ENCODE data around the gene BANF1.
A peak's percentile ranks its signal among the peaks of the same experiment; 100 is the strongest.
"Not testable (repeated sequence)": the region's sequence is repeated elsewhere in the genome, so short reads cannot be mapped to it uniquely, and the experiment has no call there.

Gene BANF1

GRCh38 chr11:65978391-65979238 is 23.7 kb upstream of the BANF1 start:
- no peak for DNase-seq

DNA sequence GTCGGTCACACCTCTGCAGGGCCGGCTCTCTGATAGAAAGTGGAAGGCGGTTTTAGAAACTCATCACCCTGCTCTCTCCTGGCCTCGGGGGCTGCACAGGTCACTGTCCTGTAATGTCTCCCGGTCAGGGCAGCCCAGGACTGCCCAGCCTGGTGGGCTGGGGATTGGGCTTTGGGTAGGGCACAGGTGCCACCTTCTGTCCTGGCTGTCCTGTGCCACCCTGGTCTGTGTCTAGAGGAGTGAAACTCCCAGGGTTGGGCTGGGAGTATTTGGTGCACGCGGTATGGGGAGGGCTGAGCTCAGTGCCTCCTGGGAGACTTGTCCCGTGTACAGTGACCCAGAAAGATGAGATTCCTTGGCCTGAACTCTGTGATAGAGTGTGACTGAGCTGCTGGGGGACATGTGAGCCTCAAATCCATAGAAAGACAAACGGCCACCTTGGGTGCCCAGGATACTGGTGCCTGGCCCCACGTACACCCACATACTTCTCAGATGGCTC is 23.0 kb upstream of the BANF1 start:
- DNase-seq = no peak

- no peak for DNase-seq
These were observed 21.1 kb upstream of the BANF1 start for GRCh38 chr11:65981101-65981740.

- DNase-seq = no peak
These were observed 20.1 kb upstream of the BANF1 start for GRCh38 chr11:65981972-65982823.

DNA sequence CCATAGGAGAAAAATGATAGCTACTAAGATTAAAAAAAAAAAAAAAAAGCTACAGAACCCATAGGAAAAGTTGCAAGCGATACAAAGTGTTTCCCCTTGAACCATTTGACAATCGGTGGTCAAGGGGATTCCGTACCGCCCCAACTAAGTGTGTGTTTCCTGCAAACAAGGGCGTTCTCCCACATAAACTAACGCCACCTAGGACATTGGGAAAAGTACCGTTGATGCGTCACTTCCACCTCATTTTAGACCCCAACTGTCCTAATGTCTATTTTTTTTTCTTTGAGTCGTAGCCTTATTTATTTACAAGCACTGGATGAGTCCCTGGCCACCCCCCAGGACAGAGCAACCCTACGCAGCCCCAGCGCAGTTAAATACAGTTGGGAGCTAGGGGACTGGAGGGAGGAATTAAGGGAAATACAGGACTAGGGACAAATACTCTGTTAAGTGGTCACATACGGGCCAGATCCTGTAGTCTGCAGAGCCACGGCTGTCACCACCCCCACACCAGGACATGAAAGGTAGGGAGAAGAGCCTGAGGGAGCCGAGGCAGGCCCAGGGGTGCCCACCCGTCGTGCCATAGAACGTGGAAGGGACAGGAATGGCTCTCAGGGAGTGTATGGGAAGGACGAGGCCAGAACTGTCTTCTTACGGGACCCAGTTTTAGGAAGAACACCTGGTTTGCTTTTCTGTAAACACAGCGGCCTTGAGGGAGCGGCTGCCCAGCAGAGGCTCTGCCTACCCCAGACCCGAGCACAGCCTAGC is 19.3 kb upstream of the BANF1 start:
- DNase-seq = no peak

DNA sequence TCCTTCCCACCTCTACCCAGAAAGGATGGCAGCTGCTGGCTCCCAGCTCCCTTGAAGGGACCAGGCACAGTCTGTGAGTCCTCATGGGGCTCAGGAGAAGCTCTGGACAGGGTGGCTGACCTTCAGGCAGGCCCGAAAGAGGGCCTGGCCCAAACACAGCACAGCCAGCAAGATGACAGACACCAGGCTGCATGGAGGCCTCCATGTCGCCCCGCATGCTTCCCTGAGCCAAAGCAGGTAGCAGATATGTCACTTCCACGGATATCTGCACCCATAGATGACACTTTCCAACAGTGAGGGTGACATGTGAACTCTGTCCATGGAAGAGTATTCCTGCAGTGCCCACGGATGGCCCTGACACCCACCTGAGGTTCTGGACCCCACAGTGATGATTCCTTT is 18.7 kb upstream of the BANF1 start:
- DNase-seq = no peak

- no peak for DNase-seq
These were observed 15.0 kb upstream of the BANF1 start for GRCh38 chr11:65987336-65987735.

DNA sequence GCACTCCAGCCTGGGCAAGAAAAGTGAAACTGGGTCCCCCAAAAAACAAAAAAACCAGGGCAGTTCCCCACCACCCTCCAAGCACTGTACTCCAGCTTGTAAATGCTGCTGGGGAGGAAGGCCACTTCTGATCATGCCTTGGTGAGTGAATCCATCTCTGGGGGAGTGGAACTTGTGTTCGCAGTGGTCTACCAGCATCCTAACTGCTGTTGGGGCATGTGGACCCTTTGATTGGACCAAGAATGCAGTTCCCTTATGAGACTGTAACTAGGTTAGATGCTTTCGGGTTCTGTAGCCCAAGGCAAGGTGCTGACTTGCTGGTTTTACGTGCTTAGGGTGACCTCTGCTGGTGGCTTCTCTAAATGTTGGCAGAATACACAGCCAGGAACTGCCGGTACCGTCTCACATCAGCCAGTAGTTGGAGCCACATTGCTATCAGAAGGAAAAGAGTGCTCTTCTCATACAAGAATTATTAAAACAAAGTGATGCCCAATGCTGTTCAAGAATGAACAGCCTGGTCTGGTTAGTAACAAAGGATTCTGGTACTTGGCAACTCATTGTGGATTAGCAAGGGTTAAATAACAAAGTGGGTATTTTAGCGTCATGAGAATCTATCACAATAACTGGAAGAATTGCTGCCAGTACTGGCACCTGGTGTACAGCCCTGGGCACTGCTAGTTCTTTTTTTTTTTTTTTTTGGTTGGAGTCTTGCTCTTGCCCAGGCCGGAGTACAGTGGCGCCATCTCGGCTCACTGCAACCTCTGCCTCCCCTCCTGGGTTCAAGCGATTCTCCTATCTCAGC is 13.3 kb upstream of the BANF1 start:
- peak; percentile 89 for DNase-seq

- no peak for DNase-seq
These were observed 10.2 kb upstream of the BANF1 start for GRCh38 chr11:65992056-65992455.

DNA sequence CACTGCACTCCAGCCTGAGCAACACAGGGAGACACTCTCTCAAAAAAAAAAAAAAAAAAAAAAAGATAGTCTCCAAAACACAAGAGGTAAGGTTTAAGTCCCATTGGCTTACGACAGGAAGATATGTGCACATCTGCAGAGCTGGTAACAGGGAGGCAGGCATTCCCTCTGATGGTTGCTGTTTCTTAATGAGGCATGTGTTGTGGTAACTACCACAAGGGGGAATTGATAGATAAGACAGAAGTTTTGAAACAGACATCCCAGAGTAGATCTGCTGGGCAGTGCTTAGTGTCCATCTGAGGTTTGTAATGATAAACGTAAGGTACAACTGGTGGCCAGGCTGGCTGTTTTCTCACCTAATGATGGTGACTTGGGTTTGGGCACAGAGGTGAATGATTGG is 5.0 kb upstream of the BANF1 start:
- no peak for DNase-seq

- DNase-seq = no peak
These were observed 434 bp downstream of the BANF1 start for GRCh38 chr11:66002648-66003225.

- DNase-seq = no peak
These were observed 988 bp downstream of the BANF1 start for GRCh38 chr11:66003291-66003690.

DNA sequence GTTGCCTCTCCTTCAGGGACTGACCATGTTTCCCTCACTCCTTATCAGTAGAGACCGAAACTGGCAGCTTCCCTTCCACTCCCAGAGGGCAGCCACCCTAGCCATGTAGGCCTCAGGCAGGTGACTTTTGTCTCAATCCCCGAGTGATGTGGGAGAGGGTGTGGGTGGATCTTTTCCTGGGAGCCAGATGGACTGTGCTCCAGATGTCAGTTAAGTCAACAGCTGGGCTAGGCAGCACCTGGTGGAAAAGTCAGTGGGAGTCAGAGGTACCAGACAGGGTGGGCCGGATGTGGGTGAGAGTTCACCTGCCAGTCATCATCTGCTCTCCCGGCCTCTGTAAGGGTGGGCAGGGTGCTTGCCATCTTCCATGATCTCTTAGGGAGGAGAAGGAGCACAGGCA is 1.9 kb downstream of the BANF1 start:
- DNase-seq = no peak

DNA sequence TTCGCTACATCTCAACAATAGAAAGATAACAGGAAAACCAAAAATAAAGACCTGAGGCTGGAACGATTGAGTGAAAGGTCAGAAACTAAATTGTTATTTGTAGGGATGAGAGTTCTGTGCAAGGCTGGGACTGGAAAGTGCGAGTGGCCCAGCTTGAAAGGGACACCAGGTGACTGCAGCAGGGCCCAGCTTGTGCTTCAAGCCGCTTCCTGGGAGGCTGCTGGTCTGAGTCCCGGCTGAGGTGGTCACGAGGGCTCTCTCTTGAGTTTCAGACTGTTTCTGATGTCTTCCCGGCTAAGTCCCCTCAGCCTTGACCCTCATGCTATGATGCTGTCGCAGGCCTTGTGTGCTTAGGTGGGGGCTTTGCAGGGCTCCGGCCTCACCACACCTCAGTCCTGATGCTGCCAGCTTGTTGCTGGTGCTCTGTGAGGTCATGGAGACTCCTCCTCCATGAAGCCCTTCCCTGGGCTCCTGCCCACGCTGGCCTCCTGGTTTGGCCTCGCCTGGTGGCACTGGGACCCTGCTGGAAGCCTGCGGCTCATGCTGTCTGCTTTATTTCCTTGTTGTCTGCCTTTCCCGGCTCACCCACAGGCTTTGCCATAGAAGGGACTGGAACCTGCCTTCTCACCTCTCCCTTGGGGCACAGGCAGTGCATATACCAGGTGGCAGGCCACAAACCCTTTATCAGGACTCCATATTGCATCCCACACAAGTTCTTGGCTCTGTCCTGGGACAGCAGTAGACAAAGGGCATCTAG is 4.0 kb downstream of the BANF1 start:
- no peak for DNase-seq

DNA sequence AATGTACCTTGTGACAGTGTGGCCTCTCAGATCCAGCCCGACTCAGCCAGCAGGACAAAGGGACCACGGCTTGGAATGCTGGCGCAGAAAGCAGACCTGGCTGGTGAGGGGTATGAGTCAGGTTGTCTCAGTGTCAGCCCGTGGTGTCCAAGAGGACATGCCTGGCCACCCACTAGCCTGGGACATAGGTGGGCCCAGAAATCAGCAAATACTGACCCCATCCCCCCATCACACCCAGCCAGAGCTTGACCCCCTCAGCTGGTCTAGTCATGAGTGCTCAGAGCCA is 4.5 kb downstream of the BANF1 start:
- DNase-seq = no peak

DNA sequence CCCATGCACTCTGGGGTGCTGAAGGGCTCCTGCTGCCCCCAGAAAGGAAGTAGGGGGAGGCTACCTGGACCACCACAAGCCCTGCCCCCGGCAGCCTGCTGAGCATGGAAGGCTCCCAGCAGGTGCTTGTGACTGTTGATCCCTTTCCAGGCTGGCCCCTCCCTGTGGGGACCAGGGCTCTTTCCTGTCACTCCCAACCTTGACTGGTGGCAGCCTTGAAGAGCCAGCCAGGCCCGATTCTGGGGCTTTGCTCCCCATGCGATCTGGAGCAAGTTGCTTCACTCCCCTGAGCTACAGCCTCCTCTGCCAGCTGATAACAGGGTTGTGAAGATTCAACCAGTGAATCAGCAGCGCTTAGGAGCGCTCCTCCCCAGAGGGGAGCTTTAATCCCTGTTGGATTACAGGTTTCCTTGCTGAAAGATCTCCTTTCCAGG is 4.9 kb downstream of the BANF1 start:
- DNase-seq = no peak

DNA sequence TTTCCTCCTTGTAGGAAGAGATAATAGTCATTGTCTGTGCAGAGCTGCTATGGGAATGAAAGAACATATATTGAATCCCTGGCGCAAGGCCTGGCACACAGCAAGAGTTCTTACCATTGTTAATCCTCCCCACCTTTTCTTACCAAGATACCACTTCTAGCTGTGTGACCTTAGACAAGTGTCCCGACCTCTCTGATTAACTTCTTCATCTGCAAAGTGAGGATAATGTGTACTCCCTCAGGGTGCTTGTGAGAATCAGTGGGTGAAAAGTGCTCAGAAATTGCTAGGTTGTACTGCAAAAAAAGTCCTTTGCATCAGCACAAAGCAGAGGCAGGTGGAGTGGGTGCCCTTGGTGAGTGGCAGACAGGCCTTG is 5.8 kb downstream of the BANF1 start:
- no peak for DNase-seq

DNA sequence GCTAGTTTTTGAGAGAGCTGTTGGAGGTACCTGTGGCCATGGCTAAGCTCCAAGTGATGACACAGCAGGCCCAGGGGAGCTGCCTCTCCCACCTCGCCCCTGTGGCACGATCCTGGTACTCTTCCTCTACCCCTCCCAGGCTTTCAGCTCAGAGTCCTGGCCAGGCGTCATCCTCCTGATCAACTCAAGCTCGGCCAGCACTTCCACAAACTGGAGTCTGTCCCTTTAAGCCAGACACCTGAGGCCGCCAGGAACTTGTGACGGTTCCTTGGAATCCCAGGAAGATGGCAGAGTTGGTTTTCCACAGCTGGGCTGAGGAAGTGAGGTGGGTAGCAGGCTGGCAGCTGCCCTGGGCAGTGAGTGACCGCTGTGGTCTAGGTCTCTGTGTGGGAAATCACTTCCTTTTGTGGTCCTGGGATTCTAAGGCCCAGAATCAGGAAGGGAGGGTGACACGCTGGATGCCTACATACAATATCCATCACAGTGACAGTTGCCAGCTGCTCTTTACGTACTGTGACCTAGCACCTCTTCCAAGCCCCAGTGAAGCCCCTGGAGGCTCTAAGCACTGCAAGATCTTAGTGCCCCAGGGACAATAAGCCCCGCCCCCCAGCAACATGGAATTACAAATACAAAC is 6.3 kb downstream of the BANF1 start:
- no peak for DNase-seq

DNA sequence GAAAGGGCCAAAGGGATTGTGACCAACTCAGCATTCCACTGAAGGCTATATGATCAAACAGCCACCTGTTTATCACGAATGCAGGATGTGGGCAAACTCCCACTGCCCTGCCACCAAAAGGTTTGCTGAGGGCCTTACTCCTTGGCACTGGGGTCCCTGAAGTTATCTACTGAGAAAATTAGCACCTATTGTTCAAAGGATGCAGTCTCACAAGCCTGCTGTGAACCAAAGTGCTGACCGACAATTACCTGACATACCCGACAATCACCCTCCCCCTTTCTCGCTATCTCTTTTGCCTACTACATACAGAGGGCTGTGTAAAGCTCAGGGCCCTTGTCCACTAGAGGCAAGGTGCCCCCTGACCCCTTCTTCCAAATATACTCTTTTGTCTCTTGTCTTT is 7.7 kb downstream of the BANF1 start:
- not testable (repeated sequence) for DNase-seq

DNA sequence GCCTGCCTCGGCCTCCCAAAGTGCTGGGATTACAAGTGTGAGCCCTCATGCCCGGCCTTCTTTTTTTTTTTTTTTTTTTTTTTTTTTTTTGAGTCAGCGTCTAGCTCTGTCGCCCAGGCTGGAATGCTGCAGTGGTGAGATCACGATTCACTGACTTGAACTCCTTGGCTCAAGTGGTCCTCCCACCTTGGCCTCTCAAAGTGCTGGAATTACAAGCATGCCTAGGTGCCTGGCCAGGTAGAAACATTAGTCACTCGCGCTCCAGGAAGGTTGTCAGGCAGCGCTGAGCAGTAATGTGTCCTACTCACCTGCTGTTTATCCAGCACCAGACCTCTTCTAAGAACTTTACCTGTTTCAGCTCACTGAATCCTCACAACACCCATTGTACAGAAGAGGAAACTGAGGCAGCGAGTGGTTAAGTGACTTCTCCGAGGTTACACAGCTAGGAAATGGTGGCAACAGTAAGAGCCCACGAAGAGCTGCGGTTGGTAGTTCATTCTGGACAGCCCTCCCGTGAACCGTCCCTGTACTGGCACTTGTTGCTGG is 9.0 kb downstream of the BANF1 start:
- DNase-seq = no peak

Measured in activated CD4-positive, alpha-beta T cell treated with anti-CD3 and anti-CD28 coated beads, Interleukin-2, amount 50 U/mL, for 1 hour (primary cell).